Hematopoietic multipotent progenitor cell treated with erythropoietin and hydrocortisone succinate and interleukin-3 and kit ligand, for 15 days (in vitro differentiated cells): ENCODE results near the gene PNPLA7.
"Not testable (repeated sequence)": the region's sequence is repeated elsewhere in the genome, so short reads cannot be mapped to it uniquely, and the experiment has no call there.

ENCODE experiments used
- DNase-seq: peaks from one replicate; pipeline ENCODE4 v3.0.0-alpha.2; 2015; ENCODE audit warnings: low spot score

The PNPLA7 gene

GRCh38 chr9:137417161-137418021, 132.8 kb downstream of the PNPLA7 start:
- DNase-seq: no peak

- DNase-seq: no peak
Measured at GRCh38 chr9:137416563-137417151, 133.5 kb downstream of the PNPLA7 start.

GRCh38 chr9:137416006-137416562, 134.1 kb downstream of the PNPLA7 start:
- no peak for DNase-seq

- no peak for DNase-seq
Measured at GRCh38 chr9:137415451-137415850, 134.8 kb downstream of the PNPLA7 start.

- no peak for DNase-seq
Measured at GRCh38 chr9:137412431-137412830, 137.8 kb downstream of the PNPLA7 start.

GRCh38 chr9:137411645-137412380, 138.4 kb downstream of the PNPLA7 start:
- no peak for DNase-seq

GRCh38 chr9:137411260-137411644, 138.9 kb downstream of the PNPLA7 start:
- no peak for DNase-seq

- DNase-seq: no peak
Measured at GRCh38 chr9:137410891-137411249, 139.3 kb downstream of the PNPLA7 start.

GRCh38 chr9:137410236-137410890, 139.8 kb downstream of the PNPLA7 start:
- not testable (repeated sequence) for DNase-seq
